Fibroblast of mammary gland (primary cell): ENCODE measurements around the gene S100A7.
"Not testable (repeated sequence)": the region's sequence is repeated elsewhere in the genome, so short reads cannot be mapped to it uniquely, and the experiment has no call there.

Source experiments
- DNase-seq: peaks from one replicate; pipeline ENCODE4 v3.0.0-alpha.2; 2010; ENCODE audit warnings: low read depth
- H3K4me3 ChIP-seq: 2 replicates; pipeline ENCODE4 v1.5.1; 2011; ENCODE audit warnings: low read depth, mild to moderate bottlenecking, low read length, moderate library complexity; ENCODE audit not compliant: control insufficient read depth
- CTCF ChIP-seq: conservative IDR thresholded peaks from 2 replicates; pipeline ENCODE4 v1.5.1; 2011; ENCODE audit warnings: low read depth, low read length, inconsistent platforms; ENCODE audit not compliant: control insufficient read depth, insufficient read depth

S100A7 gene

GRCh38 chr1:153429266-153430165 is 30.9 kb downstream of the S100A7 start:
- no peak for TF ChIP-seq CTCF
- no peak for DNase-seq
- no peak overlapping the region for H3K4me3 ChIP-seq

- no peak for TF ChIP-seq CTCF
- H3K4me3 ChIP-seq = no peak overlapping the region
- DNase-seq = no peak
Measured at GRCh38 chr1:153428791-153429190, 31.7 kb downstream of the S100A7 start.

- TF ChIP-seq CTCF = no peak
- no peak overlapping the region for H3K4me3 ChIP-seq
- DNase-seq = no peak
Measured at GRCh38 chr1:153428073-153428638, 32.3 kb downstream of the S100A7 start.

GRCh38 chr1:153426809-153427208 is 33.6 kb downstream of the S100A7 start:
- DNase-seq = no peak
- no peak overlapping the region for H3K4me3 ChIP-seq
- no peak for TF ChIP-seq CTCF

GRCh38 chr1:153422450-153423068 is 37.9 kb downstream of the S100A7 start:
- TF ChIP-seq CTCF = no peak
- no peak overlapping the region for H3K4me3 ChIP-seq
- peak; percentile 61 for DNase-seq

- H3K4me3 ChIP-seq = no peak overlapping the region
- no peak for TF ChIP-seq CTCF
- no peak for DNase-seq
Measured at GRCh38 chr1:153420306-153420705, 40.1 kb downstream of the S100A7 start.

GRCh38 chr1:153419436-153419793 is 41.0 kb downstream of the S100A7 start:
- not testable (repeated sequence) for H3K4me3 ChIP-seq, DNase-seq

- H3K4me3 ChIP-seq, DNase-seq: not testable (repeated sequence)
Measured at GRCh38 chr1:153418758-153419435, 41.6 kb downstream of the S100A7 start.
